Nephron progenitor cell (in vitro differentiated cells): ENCODE results near the gene DPY19L3.

Experiments used
- DNase-seq: peaks from one replicate; pipeline ENCODE4 v3.0.0; 2021
- H3K27ac Mint-ChIP-seq: 2 replicates; pipeline ENCODE4 v1.8.0; 2021; ENCODE audit warnings: mild to moderate bottlenecking, moderate library complexity, mixed read lengths
- H3K27me3 Mint-ChIP-seq: 2 replicates; pipeline ENCODE4 v1.8.0; 2021; ENCODE audit warnings: mild to moderate bottlenecking, low read depth, mixed read lengths; ENCODE audit not compliant: poor library complexity
- H3K36me3 Mint-ChIP-seq: 2 replicates; pipeline ENCODE4 v1.8.0; 2021; ENCODE audit warnings: low read depth, mixed read lengths
- H3K4me1 Mint-ChIP-seq: 2 replicates; pipeline ENCODE4 v1.8.0; 2021; ENCODE audit warnings: mixed read lengths
- H3K4me3 Mint-ChIP-seq: 2 replicates; pipeline ENCODE4 v1.8.0; 2021; ENCODE audit warnings: mild to moderate bottlenecking, moderate library complexity, mixed read lengths
- H3K9me3 Mint-ChIP-seq: 2 replicates; pipeline ENCODE4 v1.8.0; 2021; ENCODE audit warnings: mild to moderate bottlenecking, moderate library complexity, mixed read lengths
- CTCF ChIP-seq: fragments of 200-600 bp; sonication (generic); IDR thresholded peaks from 2 replicates; pipeline ENCODE4 v1.5.0; 2021; ENCODE audit warnings: antibody characterized with exemption

Gene DPY19L3

GRCh38 chr19:32407004-32407992 lies 1.7 kb downstream of the DPY19L3 start:
- no peaks in the 10 kb centered on the region for H3K27me3 Mint-ChIP-seq
- DNase-seq = peak; percentile 43
- H3K9me3 Mint-ChIP-seq = no peaks in the 10 kb centered on the region
- TF ChIP-seq CTCF = no peak
- peaks cover 47% of the 10 kb centered on the region for H3K36me3 Mint-ChIP-seq
- H3K27ac Mint-ChIP-seq = peak overlapping the region; percentile 65
- H3K4me1 Mint-ChIP-seq = peaks cover 42% of the 10 kb centered on the region
- H3K4me3 Mint-ChIP-seq = peak overlapping the region; percentile 90

- H3K9me3 Mint-ChIP-seq = no peaks in the 10 kb centered on the region
- no peaks in the 10 kb centered on the region for H3K27me3 Mint-ChIP-seq
- H3K36me3 Mint-ChIP-seq = peaks cover 79% of the 10 kb centered on the region
- peaks cover 6% of the 10 kb centered on the region for H3K4me1 Mint-ChIP-seq
- no peak overlapping the region for H3K4me3 Mint-ChIP-seq
- no peak for DNase-seq
- no peak for TF ChIP-seq CTCF
- H3K27ac Mint-ChIP-seq = no peak overlapping the region
These were observed 9.7 kb downstream of the DPY19L3 start for GRCh38 chr19:32415246-32415645.

- no peak for TF ChIP-seq CTCF
- DNase-seq = no peak
- peak overlapping the region; percentile 1 for H3K27ac Mint-ChIP-seq
- H3K36me3 Mint-ChIP-seq = peaks cover 80% of the 10 kb centered on the region
- no peaks in the 10 kb centered on the region for H3K9me3 Mint-ChIP-seq
- H3K27me3 Mint-ChIP-seq = no peaks in the 10 kb centered on the region
- H3K4me1 Mint-ChIP-seq = peaks cover 6% of the 10 kb centered on the region
- no peak overlapping the region for H3K4me3 Mint-ChIP-seq
These were observed 10.1 kb downstream of the DPY19L3 start for GRCh38 chr19:32415669-32416068.

- Mint-ChIP-seq H3K36me3 (peaks cover 74% of the 10 kb centered on the region), H3K4me3 (no peak overlapping the region), H3K9me3 (no peaks in the 10 kb centered on the region), H3K4me1 (peaks cover 8% of the 10 kb centered on the region), H3K27ac (no peak overlapping the region), H3K27me3 (no peaks in the 10 kb centered on the region)
- no peak for DNase-seq
- TF ChIP-seq CTCF = no peak
These were observed 11.3 kb downstream of the DPY19L3 start for GRCh38 chr19:32416749-32417456.

- no peak for TF ChIP-seq CTCF
- Mint-ChIP-seq H3K4me3 (no peak overlapping the region), H3K4me1 (peaks cover 15% of the 10 kb centered on the region), H3K9me3 (no peaks in the 10 kb centered on the region), H3K27me3 (no peaks in the 10 kb centered on the region), H3K36me3 (peaks cover 73% of the 10 kb centered on the region), H3K27ac (peak overlapping the region; percentile 83)
- no peak for DNase-seq
These were observed 12.6 kb downstream of the DPY19L3 start for GRCh38 chr19:32418155-32418554.
